Colonic mucosa (tissue), 4 donors: ENCODE data around the gene EDARADD. TPM values are rescaled to one million over a fixed set of nuclear protein-coding genes. Genes with fewer than 3 reads are reported as not detected.

Source experiments
- DNase-seq: peaks from one replicate; pipeline ENCODE4 v3.0.0-alpha.2; 2020
- H3K27ac ChIP-seq: fragments of 200-600 bp; one replicate; pipeline ENCODE4 v1.8.0; 2021
- H3K27me3 ChIP-seq: fragments of 200-600 bp; one replicate; pipeline ENCODE4 v1.8.0; 2021
- H3K36me3 ChIP-seq: fragments of 200-600 bp; one replicate; pipeline ENCODE4 v1.8.0; 2021
- H3K4me1 ChIP-seq: fragments of 200-600 bp; one replicate; pipeline ENCODE4 v1.8.0; 2021; ENCODE audit warnings: mild to moderate bottlenecking
- H3K4me3 ChIP-seq: fragments of 200-600 bp; one replicate; pipeline ENCODE4 v1.8.0; 2021
- H3K9ac ChIP-seq, 2 donors: one replicate each; pipeline ENCODE4 v1.7.0; 2013; ENCODE audit warnings: control low read depth in 2 of 2, low read depth in 2 of 2, low read length in 2 of 2
- H3K9me3 ChIP-seq: fragments of 200-600 bp; one replicate; pipeline ENCODE4 v1.8.0; 2021
- CTCF ChIP-seq: fragments of 200-600 bp; IDR thresholded peaks from one replicate; pipeline ENCODE4 v1.8.0; 2022; ENCODE audit warnings: antibody characterized with exemption, mild to moderate bottlenecking
- intact Hi-C: fragments of 100-400 bp; cut with DNase I; formaldehyde crosslinking; loops from one replicate; pipeline ENCODE4 v1.14.1; 2022
- total RNA-seq, 2 donors: library from RNA; stranded (reverse); fragmentation: NEBNext Ultra II Directional in 1 of 2; extraction: Animal tissue kit (Norgen Biotek cat#: 25700) in 1 of 2; gene quantifications; one replicate each; pipeline ENCODE4 v1.2.1, GENCODE V29; 2021
- donor health status: healthy.
- donor health status: DM: no; HTN: no; CAD: no.
- donor health status: DM: no; HTN: no; CAD: no.

EDARADD gene
- total RNA-seq, 2 donors from 2014 or later: 0.17 to 0.27 TPM

GRCh38 chr1:236400061-236400603, 6.0 kb downstream of the EDARADD start:
- Histone ChIP-seq H3K4me1 (no peaks in the 10 kb centered on the region), H3K4me3 (no peak overlapping the region), H3K36me3 (no peaks in the 10 kb centered on the region), H3K9ac (no peak overlapping the region), H3K27me3 (peaks cover 14% of the 10 kb centered on the region), H3K27ac (no peak overlapping the region), H3K9me3 (no peaks in the 10 kb centered on the region)
- TF ChIP-seq CTCF: no peak
- intact Hi-C loops: no loop called here
- no peak for DNase-seq

- Histone ChIP-seq H3K4me3 (no peak overlapping the region), H3K4me1 (no peaks in the 10 kb centered on the region), H3K9me3 (no peaks in the 10 kb centered on the region), H3K27me3 (peaks cover 3% of the 10 kb centered on the region), H3K36me3 (no peaks in the 10 kb centered on the region), H3K9ac (no peak overlapping the region), H3K27ac (no peak overlapping the region)
- intact Hi-C loops: no loop called here
- no peak for TF ChIP-seq CTCF
- no peak for DNase-seq
Measured at GRCh38 chr1:236401698-236402097, 7.6 kb downstream of the EDARADD start.

GRCh38 chr1:236403905-236404696, 10.0 kb downstream of the EDARADD start:
- DNase-seq: no peak
- H3K36me3 ChIP-seq: no peaks in the 10 kb centered on the region
- H3K9me3 ChIP-seq: no peaks in the 10 kb centered on the region
- no peak overlapping the region for H3K27ac ChIP-seq
- no peak overlapping the region for H3K9ac ChIP-seq
- H3K4me1 ChIP-seq: no peaks in the 10 kb centered on the region
- no peak for TF ChIP-seq CTCF
- H3K27me3 ChIP-seq: no peaks in the 10 kb centered on the region
- H3K4me3 ChIP-seq: no peak overlapping the region
- intact Hi-C loops: no loop called here

GRCh38 chr1:236407059-236407458, 13.0 kb downstream of the EDARADD start:
- Histone ChIP-seq H3K4me3 (no peak overlapping the region), H3K27me3 (no peaks in the 10 kb centered on the region), H3K9ac (no peak overlapping the region), H3K27ac (no peak overlapping the region), H3K36me3 (no peaks in the 10 kb centered on the region), H3K9me3 (no peaks in the 10 kb centered on the region), H3K4me1 (no peaks in the 10 kb centered on the region)
- DNase-seq: peak; percentile 3
- TF ChIP-seq CTCF: no peak
- intact Hi-C loops: no loop called here

- Histone ChIP-seq H3K9me3 (no peaks in the 10 kb centered on the region), H3K4me1 (no peaks in the 10 kb centered on the region), H3K27me3 (no peaks in the 10 kb centered on the region), H3K36me3 (no peaks in the 10 kb centered on the region), H3K4me3 (no peak overlapping the region), H3K9ac (no peak overlapping the region), H3K27ac (no peak overlapping the region)
- intact Hi-C loops: no loop called here
- no peak for DNase-seq
- no peak for TF ChIP-seq CTCF
Measured at GRCh38 chr1:236413688-236414087, 19.6 kb downstream of the EDARADD start.
